ENCODE data around the gene PLEKHA8.

GRCh38 chr7:30175636-30176147 lies 147.5 kb downstream of the PLEKHA8 start:
- TF ChIP-seq, protein P1, sequence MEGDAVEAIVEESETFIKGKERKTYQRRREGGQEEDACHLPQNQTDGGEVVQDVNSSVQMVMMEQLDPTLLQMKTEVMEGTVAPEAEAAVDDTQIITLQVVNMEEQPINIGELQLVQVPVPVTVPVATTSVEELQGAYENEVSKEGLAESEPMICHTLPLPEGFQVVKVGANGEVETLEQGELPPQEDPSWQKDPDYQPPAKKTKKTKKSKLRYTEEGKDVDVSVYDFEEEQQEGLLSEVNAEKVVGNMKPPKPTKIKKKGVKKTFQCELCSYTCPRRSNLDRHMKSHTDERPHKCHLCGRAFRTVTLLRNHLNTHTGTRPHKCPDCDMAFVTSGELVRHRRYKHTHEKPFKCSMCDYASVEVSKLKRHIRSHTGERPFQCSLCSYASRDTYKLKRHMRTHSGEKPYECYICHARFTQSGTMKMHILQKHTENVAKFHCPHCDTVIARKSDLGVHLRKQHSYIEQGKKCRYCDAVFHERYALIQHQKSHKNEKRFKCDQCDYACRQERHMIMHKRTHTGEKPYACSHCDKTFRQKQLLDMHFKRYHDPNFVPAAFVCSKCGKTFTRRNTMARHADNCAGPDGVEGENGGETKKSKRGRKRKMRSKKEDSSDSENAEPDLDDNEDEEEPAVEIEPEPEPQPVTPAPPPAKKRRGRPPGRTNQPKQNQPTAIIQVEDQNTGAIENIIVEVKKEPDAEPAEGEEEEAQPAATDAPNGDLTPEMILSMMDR (IDR thresholded peaks at IDR 0.05), result no peak
- TF ChIP-seq POLR2A (IDR thresholded peaks at IDR 0.05), result no peak

All from adrenal gland (tissue), 5 donors.